RKO (cell line): ENCODE results near the gene GALNT11.
A peak's percentile ranks its signal among the peaks of the same experiment; 100 is the strongest.
"Not testable (repeated sequence)": the region's sequence is repeated elsewhere in the genome, so short reads cannot be mapped to it uniquely, and the experiment has no call there.

Source experiments
- DNase-seq: peaks from one replicate; pipeline ENCODE4 v3.0.0-alpha.2; 2016; ENCODE audit warnings: low spot score

GALNT11 gene

DNA sequence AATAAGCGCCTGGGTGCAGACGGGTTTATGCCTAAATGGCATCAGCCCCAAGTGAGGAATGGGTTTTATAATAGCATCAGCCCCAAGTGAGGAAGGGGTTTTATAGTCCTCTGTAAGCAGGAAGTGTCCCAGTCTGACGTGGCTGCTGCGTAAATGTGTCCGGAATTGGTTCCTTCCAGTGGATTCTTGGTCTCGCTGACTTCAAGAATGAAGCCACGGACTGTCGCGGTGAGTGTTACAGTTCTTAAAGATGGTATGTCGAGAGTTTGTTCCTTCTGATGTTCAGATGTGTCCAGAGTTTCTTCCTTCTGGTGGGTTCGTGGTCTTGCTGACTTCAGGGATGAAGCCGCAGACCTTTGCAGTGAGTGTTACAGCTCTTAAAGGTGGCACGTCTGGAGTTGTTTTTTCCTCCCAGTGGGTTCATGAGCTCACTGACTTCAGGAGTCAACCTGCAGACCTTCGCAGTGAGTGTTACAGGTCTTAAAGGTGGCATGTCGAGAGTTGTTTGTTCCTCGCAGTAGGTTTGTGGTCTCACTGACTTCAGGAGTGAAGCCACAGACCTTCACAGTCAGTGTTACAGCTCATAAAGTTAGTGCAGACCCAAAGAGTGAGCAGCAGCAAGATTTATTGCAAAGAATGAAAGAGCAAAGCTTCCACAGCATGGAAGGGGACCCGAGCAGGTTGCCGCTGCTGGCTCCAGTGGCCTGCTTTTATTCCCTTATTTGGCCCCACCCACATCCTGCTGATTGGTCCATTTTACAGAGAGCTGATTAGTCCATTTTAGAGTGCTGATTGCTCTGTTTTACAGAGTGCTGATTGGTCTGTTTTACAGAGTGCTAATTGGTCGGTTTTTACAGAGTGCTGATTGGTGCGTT is 2.3 kb downstream of the GALNT11 start:
- DNase-seq, result not testable (repeated sequence)

DNA sequence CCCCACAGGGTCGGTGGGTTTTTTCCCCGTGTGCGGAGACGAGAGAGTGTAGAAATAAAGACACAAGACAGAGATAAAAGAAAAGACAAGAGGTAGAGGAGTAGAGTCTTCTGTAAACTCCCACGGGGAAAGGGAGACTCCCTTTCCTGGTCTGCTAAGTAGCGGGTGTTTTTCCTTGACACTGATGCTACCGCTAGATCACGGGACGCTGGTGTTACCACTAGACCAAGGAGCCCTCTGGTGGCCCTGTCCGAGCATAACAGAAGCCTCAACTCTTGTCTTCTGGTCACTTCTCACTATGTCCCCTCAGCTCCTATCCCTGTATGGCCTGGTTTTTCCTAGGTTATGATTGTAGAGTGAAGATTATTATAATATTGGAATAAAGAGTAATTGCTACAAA is 4.6 kb downstream of the GALNT11 start:
- peak; percentile 56 for DNase-seq

DNA sequence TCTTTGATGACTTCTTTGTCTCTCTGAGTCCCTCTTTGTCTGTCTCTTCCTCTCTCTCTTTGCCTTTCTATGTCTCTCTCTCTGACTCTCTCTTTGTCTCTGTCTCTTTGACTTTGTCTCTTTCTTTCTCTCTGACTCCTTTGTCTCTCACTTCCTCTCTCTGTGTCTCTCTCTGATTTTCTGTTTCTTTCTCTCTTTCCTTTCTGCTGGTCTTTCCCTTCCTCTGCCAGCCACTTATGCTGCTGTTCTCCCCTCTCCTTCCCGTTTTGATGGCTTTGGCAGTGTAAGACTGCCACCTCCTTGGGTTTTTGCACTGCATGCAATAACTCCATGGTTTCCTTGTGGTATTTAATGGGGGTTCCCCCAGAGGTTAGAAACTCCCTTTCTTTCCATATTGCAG is 5.2 kb downstream of the GALNT11 start:
- DNase-seq, result not testable (repeated sequence)

- DNase-seq, result no peak
These were observed 10.3 kb downstream of the GALNT11 start for GRCh38 chr7:152035817-152036216.

- not testable (repeated sequence) for DNase-seq
These were observed 12.9 kb downstream of the GALNT11 start for GRCh38 chr7:152038410-152038809.

DNA sequence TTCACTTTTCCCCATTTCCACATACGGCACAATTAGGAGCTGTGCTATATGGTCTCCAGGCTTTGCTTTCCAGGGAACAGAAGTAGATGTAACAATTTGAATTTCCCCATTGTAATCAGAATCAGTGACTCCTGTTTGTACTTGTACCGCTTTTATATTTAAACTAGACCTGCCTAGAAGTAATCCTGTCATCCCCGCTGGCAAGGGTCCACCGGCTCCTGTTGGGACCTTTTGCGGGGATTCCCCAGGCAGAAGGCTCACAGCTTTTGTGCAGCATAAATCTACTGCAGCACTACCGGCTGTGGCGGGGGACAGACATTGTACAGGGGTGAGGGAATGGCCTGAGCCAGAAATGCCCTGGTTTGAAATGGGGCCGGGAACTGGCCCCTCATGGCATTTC is 17.6 kb downstream of the GALNT11 start:
- DNase-seq, result not testable (repeated sequence)

- DNase-seq, result not testable (repeated sequence)
These were observed 19.4 kb downstream of the GALNT11 start for GRCh38 chr7:152044909-152045308.

GRCh38 chr7:152046531-152046930 is 21.1 kb downstream of the GALNT11 start:
- no peak for DNase-seq

DNA sequence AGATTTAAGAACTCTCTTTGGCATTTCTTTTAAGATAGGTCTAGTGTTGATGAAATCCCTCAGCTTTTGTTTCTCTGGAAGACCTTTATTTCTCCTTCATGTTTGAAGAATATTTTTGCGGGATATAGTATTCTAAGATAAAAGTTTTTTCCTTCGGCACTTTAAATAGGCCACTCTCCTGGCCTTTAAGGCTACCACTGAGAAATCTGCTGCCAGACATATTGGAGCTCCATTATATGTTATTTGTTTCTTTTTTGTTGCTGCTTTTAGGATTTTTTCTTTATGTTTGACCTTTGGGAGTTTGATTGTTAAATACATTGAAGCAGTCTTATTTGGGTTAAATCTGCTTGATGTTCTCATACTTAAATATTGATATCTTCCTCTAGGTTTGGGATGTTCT is 22.6 kb downstream of the GALNT11 start:
- DNase-seq, result no peak

DNA sequence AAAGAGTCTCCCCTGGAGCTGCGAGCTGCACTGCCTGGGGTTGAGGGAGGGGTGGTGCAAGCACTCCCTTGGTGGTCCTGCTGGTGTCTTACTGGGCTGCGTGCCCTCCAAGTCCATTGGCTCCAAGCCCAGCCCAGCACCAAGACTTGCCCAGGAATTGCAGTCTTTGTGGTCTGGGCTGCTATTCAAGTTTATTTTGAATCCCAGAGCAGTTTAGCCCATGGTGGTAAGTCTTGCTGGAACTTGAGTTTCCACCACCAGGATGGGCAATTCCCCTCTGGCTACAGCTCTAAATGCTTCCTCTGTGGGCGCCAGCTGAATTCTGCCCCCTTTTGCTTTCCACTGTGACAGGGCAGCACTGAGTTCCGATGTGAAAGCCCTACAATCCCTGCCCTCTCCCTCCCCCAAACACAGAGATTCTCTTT is 25.1 kb downstream of the GALNT11 start:
- no peak for DNase-seq

GRCh38 chr7:152051968-152052367 is 26.5 kb downstream of the GALNT11 start:
- DNase-seq, result no peak

DNA sequence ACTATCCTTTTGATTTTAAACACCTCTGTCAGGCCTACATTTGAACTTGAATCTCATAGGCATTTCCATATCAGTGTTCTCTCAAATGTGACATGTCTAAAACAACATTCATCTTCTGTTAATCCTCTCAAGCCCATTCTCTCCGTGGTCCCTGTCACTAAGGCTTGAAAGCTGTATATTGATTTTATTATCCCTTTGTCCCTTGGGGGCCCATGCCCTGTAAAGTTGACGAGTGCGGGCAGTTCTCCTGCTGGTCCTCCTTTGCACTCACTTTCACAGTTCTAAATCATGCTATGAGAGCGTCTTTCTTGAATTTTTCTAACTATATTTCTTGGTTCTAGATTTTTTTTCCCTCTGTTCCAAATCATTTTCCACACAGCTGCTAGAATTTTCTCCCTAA is 27.3 kb downstream of the GALNT11 start:
- no peak for DNase-seq

- no peak for DNase-seq
These were observed 29.1 kb downstream of the GALNT11 start for GRCh38 chr7:152054367-152055230.

DNA sequence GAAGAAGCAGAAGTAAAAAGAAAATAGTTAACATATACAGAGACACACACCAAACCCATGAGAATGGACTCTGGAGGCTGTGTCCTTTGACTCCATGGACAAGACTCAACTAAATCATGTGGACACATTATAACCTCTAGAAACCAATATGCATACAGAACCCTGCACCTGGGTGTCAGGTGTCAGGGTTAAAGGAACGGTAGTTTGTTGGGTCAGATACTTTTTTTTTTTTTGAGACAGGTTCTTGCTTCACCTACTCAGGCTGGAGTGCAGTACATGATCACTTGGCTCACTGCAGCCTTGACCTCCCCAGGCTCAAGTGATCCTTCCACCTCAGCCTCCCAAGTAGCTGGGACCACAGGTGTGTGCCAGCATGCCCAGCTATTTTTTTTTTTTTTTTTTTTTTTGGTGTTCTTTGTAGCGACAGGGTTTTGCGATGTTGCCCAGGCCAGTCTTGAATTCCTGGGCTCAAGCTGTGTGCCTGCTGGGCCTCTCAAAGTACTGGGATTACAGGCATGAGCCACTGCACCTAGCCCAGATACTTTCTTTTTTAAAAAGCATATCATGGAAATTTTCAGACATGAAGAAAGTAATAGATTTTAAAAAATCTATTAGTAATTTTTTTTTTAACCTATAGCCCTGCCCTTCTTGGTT is 31.3 kb downstream of the GALNT11 start:
- DNase-seq, result no peak

DNA sequence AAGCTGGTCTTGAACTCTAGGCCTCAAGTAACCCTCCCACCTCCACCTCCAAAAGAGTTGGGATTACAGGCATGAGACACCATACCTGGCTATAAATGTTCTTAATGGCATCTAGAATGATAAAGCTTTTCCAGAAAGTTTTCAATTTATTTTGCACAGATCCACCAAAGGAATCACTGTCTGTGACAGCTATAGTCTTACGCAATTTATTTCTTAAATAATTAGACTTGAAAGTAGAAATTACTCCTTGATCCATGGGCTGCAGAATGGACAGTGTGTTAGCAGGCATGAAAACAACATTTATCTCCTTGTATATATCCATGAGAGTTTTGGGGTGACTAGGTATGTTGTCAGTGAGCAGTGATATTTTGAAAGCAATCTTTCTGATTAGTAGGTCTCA is 33.8 kb downstream of the GALNT11 start:
- no peak for DNase-seq

DNA sequence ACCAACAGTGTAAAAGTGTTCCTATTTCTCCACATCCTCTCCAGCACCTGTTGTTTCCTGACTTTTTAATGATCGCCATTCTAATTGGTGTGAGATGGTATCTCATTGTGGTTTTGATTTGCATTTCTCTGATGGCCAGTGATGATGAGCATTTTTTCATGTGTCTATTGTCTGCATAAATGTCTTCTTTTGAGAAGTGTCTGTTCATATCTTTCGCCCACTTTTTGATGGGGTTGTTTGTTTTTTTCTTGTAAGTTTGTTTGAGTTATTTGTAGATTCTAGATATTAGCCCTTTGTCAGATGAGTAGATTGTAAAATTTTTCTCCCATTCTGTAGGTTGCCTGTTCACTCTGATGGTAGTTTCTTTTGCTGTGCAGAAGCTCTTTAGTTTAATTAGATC is 35.6 kb downstream of the GALNT11 start:
- not testable (repeated sequence) for DNase-seq

GRCh38 chr7:152063192-152063591 is 37.7 kb downstream of the GALNT11 start:
- DNase-seq, result not testable (repeated sequence)

GRCh38 chr7:152063821-152064220 is 38.3 kb downstream of the GALNT11 start:
- not testable (repeated sequence) for DNase-seq

GRCh38 chr7:152065800-152066344 is 40.4 kb downstream of the GALNT11 start:
- not testable (repeated sequence) for DNase-seq

DNA sequence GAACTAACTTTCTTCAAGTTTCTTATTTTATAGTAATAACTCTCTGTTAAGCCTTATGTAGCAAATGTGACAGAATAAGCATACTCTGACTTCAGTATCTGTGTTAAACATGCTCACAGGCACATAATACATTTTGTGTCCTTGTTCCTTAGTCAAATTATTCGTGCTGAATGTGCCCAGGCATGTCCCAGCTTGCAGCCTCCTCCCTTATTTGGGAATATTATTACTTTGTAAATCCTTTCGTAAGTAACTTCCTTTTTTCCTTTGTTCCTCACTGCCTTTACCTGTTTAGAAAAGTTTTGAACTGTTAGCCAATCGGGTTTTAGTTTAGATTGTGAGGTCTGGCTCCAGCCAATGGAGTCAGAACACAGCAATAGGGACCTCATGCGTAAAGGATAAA is 46.9 kb downstream of the GALNT11 start:
- DNase-seq, result no peak

DNA sequence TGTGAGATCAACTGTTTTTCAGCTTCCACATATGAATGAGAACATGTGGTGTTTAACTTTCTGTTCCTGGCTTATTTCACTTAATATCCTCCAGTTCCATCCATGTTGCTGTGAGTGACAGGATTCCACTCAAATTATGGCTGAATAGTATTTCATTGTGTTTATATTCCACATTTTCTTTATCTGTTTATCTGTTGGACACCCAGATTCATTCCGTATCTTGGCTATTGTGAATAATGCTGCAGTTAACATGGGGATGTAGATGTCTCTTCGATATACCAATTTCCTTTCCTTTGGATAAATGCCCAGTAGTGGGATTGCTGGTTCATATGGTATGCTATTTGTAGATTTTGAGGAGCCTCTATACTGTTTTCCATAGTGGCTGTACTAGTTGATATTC is 47.9 kb downstream of the GALNT11 start:
- no peak for DNase-seq

GRCh38 chr7:152074673-152075072 is 49.2 kb downstream of the GALNT11 start:
- no peak for DNase-seq
